ENCODE measurements around the gene TAF11L5.

GRCh38 chr5:17482790-17483189, 42.2 kb upstream of the TAF11L5 start:
- TF ChIP-seq EP300 (IDR thresholded peaks at IDR 0.05) (no peak), POLR2A (IDR thresholded peaks at IDR 0.05) (no peak), CTCF (IDR thresholded peaks at IDR 0.05) (no peak), POLR2AphosphoS5 (IDR thresholded peaks at IDR 0.05) (no peak)
